GM19328 (cell line): ENCODE results near the gene SEMA4A.

Experiments used
- ATAC-seq: cut with Tn5 transposase; IDR thresholded peaks from one replicate; pipeline ENCODE4 v1.9.1; 2021; ENCODE audit warnings: mild to moderate bottlenecking, moderate library complexity; ENCODE audit not compliant: unreplicated experiment

The SEMA4A gene

DNA sequence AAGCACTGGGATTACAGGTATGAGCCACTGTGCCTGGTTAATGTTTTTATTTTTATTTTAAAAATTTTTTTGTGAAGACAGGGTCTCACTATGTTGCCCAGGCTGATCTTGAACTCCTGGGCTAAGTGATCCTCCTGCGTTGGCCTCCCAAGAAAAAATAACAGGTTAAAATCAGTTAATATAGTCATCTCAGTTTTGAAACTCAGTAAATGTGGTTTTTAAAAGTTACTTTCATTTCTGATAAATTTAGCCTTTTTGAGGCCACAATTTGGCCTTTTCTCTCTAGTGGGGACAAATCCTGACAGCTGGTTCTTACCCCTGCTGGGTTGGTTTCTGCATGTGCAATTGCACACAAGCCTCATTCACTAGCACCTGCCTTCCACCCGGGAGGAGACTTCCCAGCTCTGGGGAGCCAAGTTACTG is 72.7 kb downstream of the SEMA4A start:
- peak; percentile 59 for ATAC-seq

DNA sequence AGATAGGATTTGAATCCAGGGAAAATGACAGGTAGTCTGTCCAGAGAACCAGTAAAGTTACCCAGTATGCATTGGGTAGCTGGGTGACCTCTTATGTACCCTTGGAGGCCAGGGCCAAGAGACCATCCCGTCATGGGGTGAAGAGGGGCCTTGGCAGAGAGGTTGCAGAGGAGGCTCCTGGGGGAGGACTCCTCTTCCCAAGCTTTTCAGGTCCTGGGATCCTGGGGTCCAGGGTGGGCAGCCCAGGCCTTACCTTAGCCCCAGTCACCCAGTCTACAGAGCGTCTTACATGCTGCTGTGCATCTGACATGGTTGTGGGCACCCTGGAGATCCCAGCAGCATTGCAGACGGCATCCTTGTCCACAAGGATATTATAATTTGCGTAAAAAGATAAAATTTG is 73.4 kb downstream of the SEMA4A start:
- no peak for ATAC-seq
